IMR-90 (cell line): ENCODE results near the gene GPAM. TPM values are rescaled to one million over a fixed set of nuclear protein-coding genes. Genes with fewer than 3 reads are reported as not detected.
A peak's percentile ranks its signal among the peaks of the same experiment; 100 is the strongest.

Experiments
- ATAC-seq: fragments of 200-7000 bp; cut with Tn5 transposase; 2 replicates; pipeline ENCODE4 v1.9.1; 2020; ENCODE audit warnings: low read depth, mild to moderate bottlenecking, moderate library complexity
- BruUV-seq: library from RNA; stranded (reverse); fragments of 400-500 nt; replicated peaks from 2 replicates; lab custom pipeline; 2021; lab: Mats Ljungman, UMichigan
- CTCF ChIA-PET: fragments of 300-600 bp; formaldehyde crosslinking; extraction: SDS; loops from one replicate; lab custom pipeline; 2021; ENCODE audit warnings: antibody characterized with exemption; lab: Yijun Ruan, JAX
- POLR2A ChIA-PET: fragments of 300-600 bp; sonication (Branson Sonifier 250); formaldehyde crosslinking; loops from one replicate; lab custom pipeline; 2022; ENCODE audit warnings: antibody characterized with exemption; ENCODE audit not compliant: unreplicated experiment; lab: Charles Lee
- DNase-seq: peaks from one replicate; pipeline ENCODE4 v3.0.0; 2013
- H2AFZ ChIP-seq: replicated peaks from 2 replicates; pipeline ENCODE3; 2013; ENCODE audit warnings: low read length, mild to moderate bottlenecking; ENCODE audit not compliant: poor library complexity
- H2AK5ac ChIP-seq: 2 replicates; pipeline ENCODE4 v1.6.1; 2013; ENCODE audit warnings: low read depth, low read length, inconsistent platforms
- H2AK9ac ChIP-seq: replicated peaks from 2 replicates; pipeline ENCODE3; 2013; ENCODE audit warnings: mild to moderate bottlenecking, low read depth, low read length, moderate library complexity; ENCODE audit not compliant: poor library complexity
- H2BK120ac ChIP-seq: 2 replicates; pipeline ENCODE4 v1.6.1; 2013; ENCODE audit warnings: low read depth, low read length, inconsistent platforms
- H2BK15ac ChIP-seq: 3 replicates; pipeline ENCODE4 v1.6.1; 2013; ENCODE audit warnings: low read depth, low read length, inconsistent platforms
- H2BK20ac ChIP-seq: 2 replicates; pipeline ENCODE4 v1.6.1; 2013; ENCODE audit warnings: low read depth, mild to moderate bottlenecking, inconsistent platforms, low read length, moderate library complexity
- H2BK5ac ChIP-seq: 2 replicates; pipeline ENCODE4 v1.6.1; 2013; ENCODE audit warnings: mild to moderate bottlenecking, low read depth, low read length, inconsistent platforms; ENCODE audit not compliant: poor library complexity, severe bottlenecking
- H3K14ac ChIP-seq: replicated peaks from 2 replicates; pipeline ENCODE4 v1.6.1; 2013; ENCODE audit warnings: low read depth, low read length, inconsistent platforms
- H3K18ac ChIP-seq: 2 replicates; pipeline ENCODE4 v1.6.1; 2013; ENCODE audit warnings: low read depth, low read length, control low read depth
- H3K23ac ChIP-seq: 2 replicates; pipeline ENCODE4 v1.6.1; 2013; ENCODE audit warnings: low read depth, low read length, inconsistent platforms
- H3K27ac ChIP-seq: 2 replicates; pipeline ENCODE4 v1.5.1; 2013; ENCODE audit warnings: mild to moderate bottlenecking, control low read depth, low read length; ENCODE audit not compliant: insufficient read depth
- H3K27me3 ChIP-seq: 2 replicates; pipeline ENCODE4 v1.6.1; 2013; ENCODE audit warnings: low read length; ENCODE audit not compliant: control insufficient read depth, insufficient read depth
- H3K36me3 ChIP-seq: 2 replicates; pipeline ENCODE4 v1.6.1; 2013; ENCODE audit warnings: low read length, mixed read lengths; ENCODE audit not compliant: control insufficient read depth, insufficient read depth
- H3K4ac ChIP-seq: 2 replicates; pipeline ENCODE4 v1.6.1; 2013; ENCODE audit warnings: low read depth, low read length, inconsistent platforms
- H3K4me1 ChIP-seq: 2 replicates; pipeline ENCODE4 v1.6.1; 2013; ENCODE audit warnings: low read length, mixed read lengths; ENCODE audit not compliant: control insufficient read depth, insufficient read depth
- H3K4me2 ChIP-seq: 2 replicates; pipeline ENCODE4 v1.6.1; 2013; ENCODE audit warnings: low read depth, mild to moderate bottlenecking, control low read depth, low read length, moderate library complexity
- H3K4me3 ChIP-seq: 2 replicates; pipeline ENCODE4 v1.5.1; 2013; ENCODE audit warnings: low read depth, mild to moderate bottlenecking, control low read depth, low read length, moderate library complexity; ENCODE audit not compliant: insufficient read depth
- H3K56ac ChIP-seq: 2 replicates; pipeline ENCODE4 v1.6.1; 2013; ENCODE audit warnings: low read length, inconsistent platforms; ENCODE audit not compliant: insufficient read depth; ENCODE audit errors: extremely low read depth
- H3K79me1 ChIP-seq, 2 experiments: 2 replicates each; pipeline ENCODE4 v1.6.1; 2013; ENCODE audit warnings: low read length in 2 of 2, inconsistent platforms in 1 of 2, low read depth in 1 of 2
- H3K9ac ChIP-seq: 2 replicates; pipeline ENCODE4 v1.6.1; 2013; ENCODE audit warnings: low read depth, low read length, control low read depth
- H3K9me1 ChIP-seq: 2 replicates; pipeline ENCODE4 v1.6.1; 2013; ENCODE audit warnings: low read length, inconsistent platforms; ENCODE audit not compliant: insufficient read depth
- H3K9me3 ChIP-seq: 2 replicates; pipeline ENCODE4 v1.6.1; 2013; ENCODE audit warnings: low read length; ENCODE audit not compliant: control insufficient read depth, insufficient read depth
- H4K20me1 ChIP-seq: 2 replicates; pipeline ENCODE4 v1.6.1; 2013; ENCODE audit warnings: low read length, inconsistent platforms; ENCODE audit not compliant: insufficient read depth
- H4K5ac ChIP-seq: 2 replicates; pipeline ENCODE4 v1.6.1; 2013; ENCODE audit warnings: mild to moderate bottlenecking, low read depth, low read length, control low read depth
- H4K8ac ChIP-seq, 2 experiments: 2 replicates each; pipeline ENCODE4 v1.6.1; 2013; ENCODE audit warnings: low read depth in 2 of 2, low read length in 2 of 2, control low read depth in 1 of 2, inconsistent platforms in 1 of 2
- H4K91ac ChIP-seq: 2 replicates; pipeline ENCODE4 v1.6.1; 2013; ENCODE audit warnings: low read depth, low read length, inconsistent platforms; ENCODE audit not compliant: insufficient read depth
- CEBPB ChIP-seq: IDR thresholded peaks from 2 replicates; pipeline ENCODE4 v1.6.1; 2012; ENCODE audit warnings: low read depth, low read length, improper control_type of control experiment
- MAZ ChIP-seq: IDR thresholded peaks from 2 replicates; pipeline ENCODE4 v1.6.1; 2012; ENCODE audit warnings: low read depth, mild to moderate bottlenecking, low read length, improper control_type of control experiment, moderate library complexity, borderline replicate concordance
- USF2 ChIP-seq: fragments of 150-350 bp; IDR thresholded peaks from 2 replicates; pipeline ENCODE4 v1.6.1; 2017; ENCODE audit warnings: mild to moderate bottlenecking, antibody characterized with exemption, low read length, low read depth
- WGBS, 2 experiments: methylation state at CpG; one replicate each; pipeline versions ENCODE4 v1.1.5 to v1.1.7; 2013; ENCODE audit warnings: missing lambda C conversion rate in 2 of 2; ENCODE audit not compliant: insufficient read length in 1 of 2; ENCODE audit errors: extremely low coverage in 2 of 2; 5-methylcytosine and 5-hydroxymethylcytosine counted together
- dilution Hi-C: fragments of 300-500 bp; cut with HindIII; formaldehyde crosslinking; loops from one replicate; pipeline ENCODE4 v1.14.3; 2018; ENCODE audit warnings: low sequenced_read_pairs; ENCODE audit not compliant: unreplicated experiment
- in situ Hi-C: fragments of 300-500 bp; cut with MboI; formaldehyde crosslinking; loops from 3 replicates; pipeline ENCODE4 v1.14.3; 2019; ENCODE audit warnings: low sequenced_read_pairs, inconsistent platforms, mixed read lengths
- intact Hi-C: fragments of 100-400 bp; cut with micrococcal nuclease; formaldehyde crosslinking; loops from 2 replicates; pipeline ENCODE4 v1.10.0; 2022
- polyA plus RNA-seq, 3 experiments: library from polyadenylated mRNA; depleted of rRNA; stranded (reverse); fragments of >200 nt; gene quantifications; 2 replicates each; pipeline ENCODE4 v1.2.3, GENCODE V29; 2012; ENCODE audit warnings: low replicate concordance in 1 of 3
- total RNA-seq: library from RNA; depleted of rRNA; stranded (reverse); fragments of >200 nt; gene quantifications from 2 replicates; pipeline ENCODE4 v1.2.3, GENCODE V29; 2012

Gene GPAM
- total and polyA plus RNA-seq, 2 of the 4 experiments (the other 2 are of a cell fraction), result 3.5 to 11.5 TPM

- Histone ChIP-seq H3K9ac (no peak overlapping the region), H4K5ac (no peak overlapping the region), H2BK120ac (no peak overlapping the region), H3K56ac (no peak overlapping the region), H3K4ac (no peak overlapping the region), H4K8ac (no peak overlapping the region), H3K4me3 (no peak overlapping the region), H3K4me2 (no peak overlapping the region), H3K9me3 (peaks cover 2% of the 10 kb centered on the region; the same call in 1 of the 2 replicates), H2AK9ac (no peak overlapping the region), H3K14ac (no peak overlapping the region), H3K79me1 (no peaks in the 10 kb centered on the region), H3K23ac (no peak overlapping the region), H2BK15ac (no peak overlapping the region), H3K27me3 (no peaks in the 10 kb centered on the region), H2BK5ac (no peak overlapping the region), H4K20me1 (no peaks in the 10 kb centered on the region), H2BK20ac (no peak overlapping the region), H2AK5ac (no peak overlapping the region), H2AFZ (no peak overlapping the region), H3K18ac (no peak overlapping the region), H4K91ac (no peak overlapping the region), H3K4me1 (no peaks in the 10 kb centered on the region), H3K27ac (no peak overlapping the region), H3K9me1 (no peaks in the 10 kb centered on the region), H3K36me3 (no peaks in the 10 kb centered on the region)
- intact Hi-C loops (no loop called here), dilution Hi-C loops (no loop called here), in situ Hi-C loops (no loop called here)
- no CpG with 5 or more reads among the region's 3 CpGs for WGBS, 2 experiments
- ChIA-PET POLR2A (no interaction called here), CTCF (no interaction called here)
- DNase-seq, result peak; percentile 33
- TF ChIP-seq CEBPB, result peak; percentile 49
- TF ChIP-seq MAZ, result no peak
- TF ChIP-seq USF2, result no peak
- no peak for ATAC-seq
- no TSS peak for BruUV-seq
Measured at GRCh38 chr10:112221545-112221944, 38.0 kb upstream of the GPAM start.
